ENCODE data around the gene SLC28A1.
A peak's percentile ranks its signal among the peaks of the same experiment; 100 is the strongest.

- TF ChIP-seq POLR2AphosphoS5 (IDR thresholded peaks at IDR 0.05; ENCODE audit: borderline replicate concordance, low read depth, low read length): peak; percentile 28; the same call in 1 of the 2 replicates
- TF ChIP-seq EZH2 (IDR thresholded peaks at IDR 0.05): no peak
- TF ChIP-seq FOXP2 (optimal IDR thresholded peaks at IDR 0.05; ENCODE audit: control extremely low read depth, extremely low read length, insufficient read depth): no peak
Observed at GRCh38 chr15:84981054-84981710, 96.7 kb downstream of the SLC28A1 start.

All from SK-N-MC (cell line).